Mucosa of descending colon (tissue), 3 donors: ENCODE data around the gene CACNA1D. TPM values are rescaled to one million over a fixed set of nuclear protein-coding genes. Genes with fewer than 3 reads are reported as not detected.

Experiments
- ATAC-seq: fragments of 200-7000 bp; cut with Tn5 transposase; one replicate; pipeline ENCODE4 v1.9.1; 2020; ENCODE audit warnings: mild to moderate bottlenecking, moderate library complexity
- DNase-seq, 3 donors: peaks; one replicate each; pipeline ENCODE4 v3.0.0-alpha.2; 2020
- H3K36me3 ChIP-seq: fragments of 200-600 bp; one replicate; pipeline ENCODE4 v1.8.0; 2021; ENCODE audit warnings: low read depth, mild to moderate bottlenecking
- H3K4me1 ChIP-seq: fragments of 200-600 bp; one replicate; pipeline ENCODE4 v1.8.0; 2021; ENCODE audit warnings: low read depth, mild to moderate bottlenecking
- H3K4me3 ChIP-seq: fragments of 200-600 bp; one replicate; pipeline ENCODE4 v1.8.0; 2021; ENCODE audit warnings: mild to moderate bottlenecking
- H3K9me3 ChIP-seq: fragments of 200-600 bp; one replicate; pipeline ENCODE4 v1.8.0; 2021; ENCODE audit warnings: mild to moderate bottlenecking
- intact Hi-C, 2 donors: fragments of 100-400 bp; cut with DNase I in 1 of 2; cut with micrococcal nuclease in 1 of 2; formaldehyde crosslinking; loops; one replicate each; pipeline versions ENCODE4 v1.11.0 to v1.11.1; 2022; cut with DNase I, micrococcal nuclease
- total RNA-seq, 3 donors: library from RNA; stranded (reverse); fragmentation: NEBNext Ultra II Directional in 2 of 3; extraction: Animal tissue kit (Norgen Biotek cat#: 25700) in 2 of 3; gene quantifications; one replicate each; pipeline versions ENCODE4 v1.2.1 to v1.2.4, GENCODE V29; 2021 to 2023
- TF ChIP-seq, protein P1 (sequence below): fragments of 200-600 bp; IDR thresholded peaks from one replicate; pipeline ENCODE4 v1.8.0; 2022; ENCODE audit warnings: antibody characterized with exemption, mild to moderate bottlenecking
- donor health status: DM: no; HTN: no; CAD: no; lungs with moderate emphysema.
- donor health status: DM: no; HTN: no; CAD: no.
- donor health status: DM: no; HTN: yes; CAD: no.

CACNA1D gene
- total RNA-seq, 3 donors from 2014 or later: 13.8 to 38.1 (median 22.2) TPM

DNA sequence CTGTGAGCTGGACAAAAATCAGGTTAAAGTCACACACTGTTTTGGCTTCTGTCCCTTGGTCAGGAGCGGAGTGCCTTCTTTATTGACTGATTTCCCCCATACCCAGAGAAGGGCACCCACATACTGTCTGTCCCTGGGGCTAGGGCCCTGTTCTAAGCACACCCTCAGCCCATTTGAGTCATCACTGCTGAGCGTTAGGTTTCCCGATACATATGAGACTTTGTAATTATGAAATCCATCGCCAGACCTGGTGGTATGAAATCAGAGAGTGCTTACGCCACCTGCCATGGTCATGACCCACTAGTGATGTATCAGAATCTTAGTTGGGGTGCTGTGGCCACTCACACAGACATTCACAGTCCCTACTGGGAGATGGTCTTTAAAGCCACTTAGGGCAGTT is 255.0 kb downstream of the CACNA1D start:
- Histone ChIP-seq H3K36me3 (no peaks in the 10 kb centered on the region), H3K4me3 (no peak overlapping the region), H3K4me1 (no peaks in the 10 kb centered on the region), H3K9me3 (no peaks in the 10 kb centered on the region)
- TF ChIP-seq, protein P1, sequence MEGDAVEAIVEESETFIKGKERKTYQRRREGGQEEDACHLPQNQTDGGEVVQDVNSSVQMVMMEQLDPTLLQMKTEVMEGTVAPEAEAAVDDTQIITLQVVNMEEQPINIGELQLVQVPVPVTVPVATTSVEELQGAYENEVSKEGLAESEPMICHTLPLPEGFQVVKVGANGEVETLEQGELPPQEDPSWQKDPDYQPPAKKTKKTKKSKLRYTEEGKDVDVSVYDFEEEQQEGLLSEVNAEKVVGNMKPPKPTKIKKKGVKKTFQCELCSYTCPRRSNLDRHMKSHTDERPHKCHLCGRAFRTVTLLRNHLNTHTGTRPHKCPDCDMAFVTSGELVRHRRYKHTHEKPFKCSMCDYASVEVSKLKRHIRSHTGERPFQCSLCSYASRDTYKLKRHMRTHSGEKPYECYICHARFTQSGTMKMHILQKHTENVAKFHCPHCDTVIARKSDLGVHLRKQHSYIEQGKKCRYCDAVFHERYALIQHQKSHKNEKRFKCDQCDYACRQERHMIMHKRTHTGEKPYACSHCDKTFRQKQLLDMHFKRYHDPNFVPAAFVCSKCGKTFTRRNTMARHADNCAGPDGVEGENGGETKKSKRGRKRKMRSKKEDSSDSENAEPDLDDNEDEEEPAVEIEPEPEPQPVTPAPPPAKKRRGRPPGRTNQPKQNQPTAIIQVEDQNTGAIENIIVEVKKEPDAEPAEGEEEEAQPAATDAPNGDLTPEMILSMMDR: no peak
- DNase-seq: no peak
- intact Hi-C loops: no loop called here
- no peak for ATAC-seq

GRCh38 chr3:53750253-53751210 is 256.1 kb downstream of the CACNA1D start:
- Histone ChIP-seq H3K9me3 (no peaks in the 10 kb centered on the region), H3K4me1 (no peaks in the 10 kb centered on the region), H3K4me3 (no peak overlapping the region), H3K36me3 (no peaks in the 10 kb centered on the region)
- intact Hi-C loops: no loop called here
- ATAC-seq (no peak), DNase-seq (no peak)
- TF ChIP-seq, protein P1: no peak

- no peaks in the 10 kb centered on the region for H3K4me1 ChIP-seq
- H3K9me3 ChIP-seq: no peaks in the 10 kb centered on the region
- ATAC-seq (peak; percentile 23), DNase-seq (no peak)
- no peak overlapping the region for H3K4me3 ChIP-seq
- intact Hi-C loops: no loop called here
- TF ChIP-seq, protein P1: no peak
- H3K36me3 ChIP-seq: no peaks in the 10 kb centered on the region
These were observed 259.2 kb downstream of the CACNA1D start for GRCh38 chr3:53753518-53754183.

DNA sequence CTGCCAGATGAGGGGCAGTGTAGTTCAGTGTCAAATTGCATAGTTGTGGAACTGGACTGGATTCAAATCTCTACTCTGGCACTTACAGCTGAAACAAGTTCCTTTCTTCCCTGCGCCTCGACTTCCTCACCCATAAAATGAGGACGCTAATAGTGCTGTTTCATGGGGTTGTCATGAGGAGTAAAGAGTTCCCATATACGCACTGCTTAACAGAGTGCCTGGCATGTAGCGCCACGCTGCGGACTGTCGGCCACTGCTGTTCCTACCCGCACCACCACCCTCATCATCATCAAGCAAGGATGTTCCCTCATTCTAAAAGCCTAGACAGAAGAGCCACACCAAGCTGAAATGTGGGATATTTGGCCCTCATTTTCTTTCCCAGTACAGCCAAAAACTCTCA is 259.9 kb downstream of the CACNA1D start:
- ATAC-seq (peak; percentile 31), DNase-seq (peak in 1 of 3 donors; percentile 13)
- intact Hi-C loops: no loop called here
- Histone ChIP-seq H3K4me3 (no peak overlapping the region), H3K4me1 (no peaks in the 10 kb centered on the region), H3K9me3 (no peaks in the 10 kb centered on the region), H3K36me3 (no peaks in the 10 kb centered on the region)
- TF ChIP-seq, protein P1: no peak

- no peak for DNase-seq
- Histone ChIP-seq H3K9me3 (no peaks in the 10 kb centered on the region), H3K4me3 (no peak overlapping the region), H3K4me1 (no peaks in the 10 kb centered on the region), H3K36me3 (no peaks in the 10 kb centered on the region)
- intact Hi-C loops: no loop called here
- TF ChIP-seq, protein P1: no peak
- no peak for ATAC-seq
These were observed 264.4 kb downstream of the CACNA1D start for GRCh38 chr3:53758846-53759245.
